ENCODE data around the gene KCNN1.

KCNN1 gene

GRCh38 chr19:17947815-17948513, 18.9 kb upstream of the KCNN1 start:
- DNase-seq (ENCODE audit: low read depth) = peak; percentile 94

- no peak for DNase-seq (ENCODE audit: low read depth)
These were observed 18.4 kb upstream of the KCNN1 start for GRCh38 chr19:17948514-17948900.

DNA sequence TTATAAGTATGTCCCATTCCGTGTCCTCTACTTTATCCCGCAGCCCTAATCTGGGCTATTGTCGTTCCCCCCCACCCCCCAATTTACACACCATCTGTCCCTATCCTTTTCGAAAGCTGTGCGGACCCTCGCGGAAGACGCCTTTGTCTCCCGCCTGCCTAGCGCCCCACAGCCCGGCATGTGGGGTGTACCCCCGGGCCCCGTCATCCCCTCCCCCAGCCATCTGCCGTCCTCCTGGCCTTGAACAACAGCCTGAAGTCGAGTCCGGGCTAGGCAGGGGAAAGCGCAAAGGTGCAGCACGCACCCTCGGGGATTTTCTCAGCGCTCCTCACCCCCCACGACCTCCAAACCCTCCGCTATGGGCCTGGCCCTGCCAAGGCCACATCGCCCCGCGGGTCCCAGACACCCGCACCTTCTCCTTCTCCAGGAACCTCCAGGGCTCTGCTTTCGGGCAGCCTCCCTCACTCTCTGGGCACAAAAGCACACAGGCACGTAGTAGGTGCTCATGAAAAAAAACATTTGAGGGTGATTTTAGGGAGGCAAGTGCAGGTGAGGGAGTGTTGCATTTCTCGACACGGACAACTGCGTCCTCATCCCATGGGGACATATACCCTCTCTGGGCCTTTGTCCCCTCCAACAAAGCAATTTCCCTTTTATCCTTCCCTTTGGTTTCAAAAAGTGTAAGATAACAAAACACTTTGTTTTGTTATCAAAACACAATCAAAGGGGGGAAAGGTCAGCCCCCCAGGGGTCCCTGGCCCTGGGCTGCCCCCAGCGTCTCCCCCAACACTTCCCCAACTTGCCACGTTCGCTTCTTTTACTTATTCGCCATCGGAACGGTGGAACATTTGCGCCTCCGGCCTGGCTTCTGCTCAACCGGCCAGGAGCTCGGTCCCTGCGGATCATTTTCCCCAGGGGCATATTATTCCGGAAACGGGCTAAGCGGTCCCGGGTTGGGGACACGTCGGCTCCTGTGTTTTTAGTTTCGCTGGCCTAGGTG, 17.7 kb upstream of the KCNN1 start:
- DNase-seq (ENCODE audit: low read depth) = no peak

- no peak for DNase-seq (ENCODE audit: low read depth)
These were observed 17.0 kb upstream of the KCNN1 start for GRCh38 chr19:17949956-17950309.

DNA sequence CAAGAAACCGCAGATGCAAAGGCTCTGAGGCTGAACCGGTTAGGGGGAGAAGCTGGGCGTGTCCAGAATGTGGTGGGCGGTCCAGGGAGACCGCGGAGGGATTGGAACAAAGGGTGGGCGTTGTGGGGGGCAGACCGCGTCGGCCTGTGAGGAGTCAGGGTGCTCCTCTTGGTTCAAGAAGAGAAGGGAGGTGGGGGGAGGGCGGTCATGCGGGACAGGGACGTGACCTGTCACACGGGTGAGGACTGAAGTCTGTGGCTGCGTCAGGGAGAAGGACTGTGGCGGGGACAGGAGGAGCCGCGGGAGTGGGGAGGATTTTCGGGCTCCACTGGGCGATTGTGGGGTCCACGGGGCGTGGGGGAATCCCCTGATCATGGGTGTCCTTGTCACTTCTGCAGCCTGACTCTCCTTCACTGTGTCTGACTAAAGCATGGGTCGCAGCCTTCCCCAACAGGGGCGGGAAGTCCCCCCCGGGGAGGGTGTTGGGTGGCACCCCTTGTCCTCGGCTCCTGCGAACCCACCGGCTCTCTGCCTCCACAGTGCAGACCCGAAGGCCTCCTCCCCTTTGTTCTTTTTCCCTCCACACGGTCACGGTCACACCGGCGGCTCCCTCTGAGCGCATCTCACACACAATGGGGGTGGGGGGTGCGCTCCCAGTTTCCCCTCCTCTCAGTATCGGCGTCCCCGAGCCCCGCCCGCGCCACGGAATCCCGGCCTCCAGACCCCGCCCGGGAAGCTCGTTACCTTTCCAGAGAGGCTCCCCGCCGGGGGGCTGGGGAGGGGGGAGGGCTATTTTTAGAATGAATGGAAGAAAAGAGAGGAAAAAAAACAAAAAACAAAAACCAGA, 16.4 kb upstream of the KCNN1 start:
- no peak for DNase-seq (ENCODE audit: low read depth)

DNA sequence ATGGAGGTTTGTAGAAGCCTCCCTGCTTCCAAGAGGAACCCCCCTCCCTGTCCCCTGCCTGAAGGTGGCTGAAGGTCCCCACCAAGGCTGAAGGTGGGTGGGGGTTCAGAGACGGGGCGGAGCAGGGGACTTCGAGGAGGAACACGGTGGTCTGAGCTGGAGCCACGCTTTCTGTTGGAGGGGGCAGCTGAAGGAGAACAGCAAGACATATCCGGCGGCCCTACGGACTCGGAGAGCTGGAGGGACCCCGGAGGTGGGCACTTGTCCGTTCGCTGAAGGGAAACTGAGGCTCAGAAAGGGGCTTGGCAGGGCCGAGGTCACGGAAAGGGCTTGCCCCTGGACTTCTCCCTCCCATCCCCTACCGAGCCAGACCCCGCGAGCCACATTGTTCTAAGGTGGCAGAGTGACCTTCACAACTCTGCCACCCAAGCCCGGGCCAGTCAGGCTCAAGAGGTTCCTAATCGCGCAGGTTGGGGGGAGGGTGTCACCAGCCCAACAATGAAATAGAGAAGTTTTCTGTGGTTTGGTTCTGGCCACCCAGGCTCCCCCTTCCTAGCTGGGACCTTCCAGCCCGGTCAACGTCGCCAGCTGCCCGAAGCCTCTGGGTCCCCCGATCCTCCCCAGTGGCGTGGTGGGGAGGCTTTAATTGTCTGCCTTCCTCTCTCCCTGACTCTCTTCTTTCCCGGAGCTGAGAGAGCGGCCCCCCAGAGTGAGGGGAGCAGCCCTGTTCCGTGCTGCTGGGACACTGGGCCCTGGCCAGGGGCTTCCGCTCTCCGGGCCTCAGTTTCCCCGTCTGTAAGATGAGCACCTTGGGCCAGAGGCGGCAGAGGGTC, 15.5 kb upstream of the KCNN1 start:
- no peak for DNase-seq (ENCODE audit: low read depth)

- DNase-seq (ENCODE audit: low read depth) = no peak
These were observed 14.6 kb upstream of the KCNN1 start for GRCh38 chr19:17951990-17952976.

DNA sequence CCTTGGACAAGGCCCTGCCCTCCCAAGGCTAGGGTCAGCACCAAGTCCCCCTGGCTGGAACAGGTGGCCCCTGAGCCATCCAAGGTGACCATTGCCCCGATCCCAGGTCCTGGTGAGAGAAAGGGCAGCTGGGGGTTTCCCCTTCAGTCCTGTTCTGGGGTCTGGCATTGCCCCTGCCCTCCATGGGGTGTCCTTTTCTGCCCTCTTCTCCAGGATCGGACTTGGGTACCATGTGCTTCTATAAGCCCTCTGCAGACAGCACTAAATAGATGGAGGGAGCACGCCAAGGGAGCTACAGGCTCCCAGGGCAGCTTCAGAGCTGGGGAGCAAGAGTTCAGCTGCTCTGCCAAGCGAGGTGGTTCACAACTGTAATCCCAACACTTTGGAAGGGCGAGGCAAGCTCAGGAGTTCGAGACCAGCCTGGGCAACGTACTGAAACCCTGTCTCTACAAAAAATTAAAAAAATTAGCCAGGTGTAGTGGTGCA, 13.5 kb upstream of the KCNN1 start:
- DNase-seq (ENCODE audit: low read depth) = no peak

DNA sequence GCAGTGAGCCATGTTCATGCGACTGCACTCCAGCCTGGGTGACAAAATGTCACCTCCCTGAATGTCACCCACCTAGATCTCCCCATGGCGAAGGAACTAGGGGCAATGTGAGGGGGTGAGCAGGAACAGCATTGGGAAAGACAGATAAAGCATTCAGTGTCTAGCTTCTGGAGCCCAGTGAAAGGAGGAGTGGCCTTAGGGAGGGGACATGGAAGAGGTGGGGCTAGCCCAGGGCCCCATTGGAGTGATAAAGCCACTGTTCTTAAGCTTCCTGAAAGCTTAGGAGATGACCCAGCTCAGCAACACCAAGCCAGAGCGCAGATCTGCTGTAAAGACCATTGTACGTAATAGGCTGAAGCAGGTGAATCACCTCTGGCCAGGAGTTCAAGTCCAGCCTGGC, 13.0 kb upstream of the KCNN1 start:
- DNase-seq (ENCODE audit: low read depth) = no peak

DNA sequence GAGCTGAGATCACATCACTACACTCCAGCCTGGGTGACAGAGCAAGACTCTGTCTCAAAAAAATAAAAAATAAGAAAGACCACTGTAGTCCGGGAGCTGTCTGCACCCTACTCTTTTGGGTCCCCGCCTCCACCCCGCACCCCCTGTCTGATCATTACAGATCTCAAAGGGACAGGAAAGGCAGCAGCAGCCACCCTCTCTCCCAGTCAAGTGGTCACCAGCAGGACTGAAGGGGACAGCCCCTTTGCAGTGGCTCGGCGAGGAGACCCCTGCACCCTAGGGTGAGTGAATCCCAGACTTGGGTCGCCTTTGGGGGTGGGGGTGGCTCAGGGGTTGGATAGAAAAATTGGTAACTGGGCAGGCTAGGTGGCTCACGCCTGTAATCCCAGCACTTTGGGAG, 12.5 kb upstream of the KCNN1 start:
- DNase-seq (ENCODE audit: low read depth) = no peak

GRCh38 chr19:17957149-17957849, 9.6 kb upstream of the KCNN1 start:
- no peak for DNase-seq (ENCODE audit: low read depth)

GRCh38 chr19:17957885-17958284, 9.0 kb upstream of the KCNN1 start:
- no peak for DNase-seq (ENCODE audit: low read depth)

- DNase-seq (ENCODE audit: low read depth) = no peak
These were observed 2.8 kb upstream of the KCNN1 start for GRCh38 chr19:17963936-17964691.

GRCh38 chr19:17965370-17966128, 1.4 kb upstream of the KCNN1 start:
- no peak for DNase-seq (ENCODE audit: low read depth)

DNA sequence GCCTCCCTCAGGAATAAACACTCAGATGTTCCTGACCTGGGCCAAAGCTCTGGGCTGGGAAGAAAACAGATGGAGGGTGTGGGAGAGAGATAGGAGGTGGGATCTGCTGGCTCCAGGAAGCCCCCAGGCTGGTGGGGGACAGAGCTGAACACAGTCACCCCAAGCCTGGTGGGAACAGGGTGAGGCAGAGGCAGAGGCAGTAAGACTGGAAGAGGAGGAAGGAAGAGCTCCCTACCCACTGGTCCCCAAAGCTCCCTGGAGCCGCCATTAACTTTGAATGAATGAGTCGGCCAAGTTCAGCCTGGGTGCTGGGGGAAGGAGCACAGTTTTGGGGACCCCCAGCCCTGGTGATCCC, 801 bp upstream of the KCNN1 start:
- no peak for DNase-seq (ENCODE audit: low read depth)

GRCh38 chr19:17967257-17968051, 547 bp downstream of the KCNN1 start:
- DNase-seq (ENCODE audit: low read depth) = no peak

GRCh38 chr19:17968362-17968761, 1.5 kb downstream of the KCNN1 start:
- no peak for DNase-seq (ENCODE audit: low read depth)

All from stimulated activated CD8-positive, alpha-beta memory T cell treated with anti-CD3 and anti-CD28 coated beads, Interleukin-15, amount 100 ng/mL, for 24 hours (primary cell).